H1 (cell line): ENCODE measurements around the gene GLG1. TPM values are rescaled to one million over a fixed set of nuclear protein-coding genes. Genes with fewer than 3 reads are reported as not detected.
"Not testable (repeated sequence)": the region's sequence is repeated elsewhere in the genome, so short reads cannot be mapped to it uniquely, and the experiment has no call there.

ENCODE experiments used
- CTCF ChIA-PET: fragments of 300-600 bp; sonication (Branson Sonifier 250); formaldehyde crosslinking; loops from one replicate; lab custom pipeline; 2021; ENCODE audit not compliant: partially characterized antibody; lab: Charles Lee
- POLR2A ChIA-PET: fragments of 300-600 bp; sonication (Branson Sonifier 250); formaldehyde crosslinking; loops from one replicate; lab custom pipeline; 2021; ENCODE audit warnings: inconsistent platforms; ENCODE audit not compliant: partially characterized antibody; lab: Charles Lee
- DNase-seq, 2 experiments: peaks; one replicate each; pipeline versions ENCODE4 v3.0.0 to v3.0.0-alpha.2; 2010 to 2022; ENCODE audit warnings: low spot score in 2 of 2, low read depth in 1 of 2, mixed read lengths in 1 of 2
- FAIRE-seq: peaks from 2 replicates; lab custom pipeline; 2011; peaks lifted over from hg19 to GRCh38; lab: Jason Lieb, UNC
- H2AFZ ChIP-seq: 2 replicates; pipeline ENCODE4 v1.8.1; 2012; ENCODE audit warnings: low read length, inconsistent platforms
- H2AK5ac ChIP-seq: 2 replicates; pipeline ENCODE4 v1.6.1; 2013; ENCODE audit warnings: low read depth, low read length
- H2BK120ac ChIP-seq: replicated peaks from 2 replicates; pipeline ENCODE3; 2013; ENCODE audit warnings: low read depth, low read length, inconsistent platforms
- H2BK12ac ChIP-seq: 2 replicates; pipeline ENCODE4 v1.6.1; 2013; ENCODE audit warnings: low read depth, low read length
- H2BK15ac ChIP-seq: 2 replicates; pipeline ENCODE4 v1.6.1; 2013; ENCODE audit warnings: low read length
- H2BK20ac ChIP-seq: 2 replicates; pipeline ENCODE4 v1.6.1; 2013; ENCODE audit warnings: low read length
- H2BK5ac ChIP-seq: 2 replicates; pipeline ENCODE4 v1.6.1; 2013; ENCODE audit warnings: low read depth, low read length
- H3K14ac ChIP-seq: 2 replicates; pipeline ENCODE4 v1.6.1; 2013; ENCODE audit warnings: inconsistent platforms; ENCODE audit not compliant: insufficient read length
- H3K18ac ChIP-seq: 2 replicates; pipeline ENCODE4 v1.6.1; 2013; ENCODE audit warnings: low read length; ENCODE audit errors: extremely low read depth
- H3K23ac ChIP-seq: 2 replicates; pipeline ENCODE4 v1.6.1; 2013; ENCODE audit warnings: inconsistent platforms; ENCODE audit not compliant: insufficient read length
- H3K23me2 ChIP-seq: 2 replicates; pipeline ENCODE4 v1.6.1; 2013; ENCODE audit warnings: low read depth, low read length
- H3K27ac ChIP-seq: 2 replicates; pipeline ENCODE4 v1.6.1; 2011; ENCODE audit warnings: low read depth, low read length, inconsistent platforms
- H3K27me3 ChIP-seq, 4 experiments: replicated peaks in 1 of 4; 1 replicate in 1 of 4; 2 replicates in 3 of 4; pipeline versions ENCODE4 v1.6.1 to v1.8.1; 2011 to 2013; ENCODE audit warnings: low read length in 3 of 4, mild to moderate bottlenecking in 3 of 4, inconsistent platforms in 2 of 4, mixed read lengths in 2 of 4, moderate library complexity in 1 of 4; ENCODE audit not compliant: control insufficient read depth in 3 of 4, insufficient read depth in 3 of 4; ENCODE audit errors: extremely low read depth in 1 of 4
- H3K36me3 ChIP-seq, 4 experiments: 2 replicates each; pipeline versions ENCODE4 v1.6.1 to v1.8.1; 2011 to 2013; ENCODE audit warnings: mild to moderate bottlenecking in 4 of 4, low read length in 3 of 4, moderate library complexity in 2 of 4, control low read depth in 1 of 4, inconsistent platforms in 1 of 4; ENCODE audit not compliant: insufficient read depth in 4 of 4, control insufficient read depth in 2 of 4
- H3K4ac ChIP-seq: replicated peaks from 2 replicates; pipeline ENCODE3; 2013; ENCODE audit warnings: low read length, low read depth, mixed read lengths, inconsistent platforms; ENCODE audit not compliant: insufficient read length
- H3K4me1 ChIP-seq, 4 experiments: replicated peaks in 1 of 4; 1 replicate in 1 of 4; 2 replicates in 3 of 4; pipeline versions ENCODE4 v1.6.1 to v1.8.1; 2011 to 2013; ENCODE audit warnings: low read length in 3 of 4, inconsistent platforms in 2 of 4, mixed read lengths in 1 of 4; ENCODE audit not compliant: insufficient read depth in 4 of 4, control insufficient read depth in 3 of 4
- H3K4me2 ChIP-seq, 2 experiments: 2 replicates each; pipeline versions ENCODE4 v1.6.1 to v1.8.1; 2011 to 2013; ENCODE audit warnings: low read depth in 2 of 2, low read length in 2 of 2, control low read depth in 1 of 2, inconsistent platforms in 1 of 2, mild to moderate bottlenecking in 1 of 2; ENCODE audit not compliant: insufficient read depth in 1 of 2
- H3K4me3 ChIP-seq, 4 experiments: fragments of 200-600, 300-600 bp in 1 of 4; sonication (generic), shearing (Covaris generic), sonication (Bioruptor Twin) in 1 of 4; 2 replicates each; pipeline versions ENCODE4 v1.5.1 to v1.8.1; 2011 to 2016; ENCODE audit warnings: low read length in 4 of 4, low read depth in 3 of 4, control low read depth in 2 of 4, inconsistent platforms in 2 of 4, mild to moderate bottlenecking in 2 of 4, mixed read lengths in 1 of 4, moderate library complexity in 1 of 4; ENCODE audit not compliant: insufficient read depth in 2 of 4; ENCODE audit errors: extremely low read depth in 1 of 4
- H3K56ac ChIP-seq: replicated peaks from 2 replicates; pipeline ENCODE3; 2013; ENCODE audit warnings: low read depth, mild to moderate bottlenecking, mixed read lengths, low read length, inconsistent platforms; ENCODE audit not compliant: insufficient read length
- H3K79me1 ChIP-seq: 2 replicates; pipeline ENCODE4 v1.6.1; 2013; ENCODE audit warnings: low read depth, low read length, control low read depth
- H3K79me2 ChIP-seq, 2 experiments: 2 replicates each; pipeline versions ENCODE4 v1.6.1 to v1.8.1; 2012 to 2013; ENCODE audit warnings: low read length in 2 of 2, mild to moderate bottlenecking in 2 of 2, inconsistent platforms in 1 of 2; ENCODE audit not compliant: insufficient read depth in 2 of 2, control insufficient read depth in 1 of 2
- H3K9ac ChIP-seq, 4 experiments: replicated peaks in 1 of 4; 1 replicate in 1 of 4; 2 replicates in 3 of 4; pipeline versions ENCODE4 v1.6.1 to v1.8.1; 2011 to 2013; ENCODE audit warnings: low read depth in 3 of 4, low read length in 3 of 4, control low read depth in 2 of 4, mild to moderate bottlenecking in 2 of 4, moderate library complexity in 2 of 4, inconsistent platforms in 1 of 4; ENCODE audit errors: extremely low read depth in 1 of 4
- H3K9me3 ChIP-seq, 2 experiments: 2 replicates each; pipeline versions ENCODE4 v1.6.1 to v1.8.1; 2012 to 2013; ENCODE audit warnings: mild to moderate bottlenecking in 2 of 2, moderate library complexity in 2 of 2, control low read depth in 1 of 2, inconsistent platforms in 1 of 2, low read depth in 1 of 2, low read length in 1 of 2, mixed read lengths in 1 of 2; ENCODE audit not compliant: insufficient read depth in 2 of 2
- H4K20me1 ChIP-seq, 2 experiments: replicated peaks in 1 of 2; 2 replicates each; pipeline versions ENCODE3 to v1.8.1; 2011 to 2013; ENCODE audit warnings: inconsistent platforms in 2 of 2, low read length in 2 of 2, mild to moderate bottlenecking in 1 of 2; ENCODE audit not compliant: insufficient read depth in 2 of 2, control insufficient read depth in 1 of 2
- H4K5ac ChIP-seq: 2 replicates; pipeline ENCODE4 v1.6.1; 2013; ENCODE audit warnings: low read length, low read depth, mixed read lengths, inconsistent platforms; ENCODE audit not compliant: insufficient read length
- H4K8ac ChIP-seq: 2 replicates; pipeline ENCODE4 v1.8.0; 2013; ENCODE audit warnings: mild to moderate bottlenecking, moderate library complexity, low read length, inconsistent platforms; ENCODE audit not compliant: insufficient read depth; ENCODE audit errors: extremely low read depth
- H4K91ac ChIP-seq: replicated peaks from 2 replicates; pipeline ENCODE3; 2013; ENCODE audit warnings: low read length, mixed read lengths, inconsistent platforms; ENCODE audit not compliant: insufficient read length
- WGBS, 2 experiments: shearing (Covaris generic) in 1 of 2; methylation state at CpG; one replicate each; pipeline versions ENCODE4 v1.1.6 to v1.1.7; 2013 to 2015; ENCODE audit warnings: low lambda C conversion rate in 2 of 2, mixed read lengths in 2 of 2, inconsistent platforms in 1 of 2, low coverage in 1 of 2, missing lambda C conversion rate in 1 of 2; ENCODE audit not compliant: insufficient replicate concordance in 2 of 2, insufficient coverage in 1 of 2, insufficient read length in 1 of 2; ENCODE audit errors: extremely low coverage in 1 of 2, missing lambda C conversion rate in 1 of 2; 5-methylcytosine and 5-hydroxymethylcytosine counted together
- polyA plus RNA-seq, 7 experiments: library from polyadenylated mRNA; depleted of rRNA in 3 of 7; stranded (reverse) in 5 of 7; unstranded in 2 of 7; fragments of >200 nt in 5 of 7; fragments of 200-250 nt in 2 of 7; gene quantifications; 1 replicate in 5 of 7; 2 replicates in 1 of 7; 4 replicates in 1 of 7; pipeline versions ENCODE4 v1.2.1 to v1.2.3, GENCODE V29; 2011 to 2013; ENCODE audit warnings: missing spikeins in 2 of 7, mixed read lengths in 2 of 7
- small RNA-seq: library from polyadenylated mRNA; stranded (forward); fragments of <200 nt; extraction: miRNeasy Mini kit (QIAGEN cat#:217004); gene quantifications from one replicate; pipeline ENCODE3, GENCODE V24; 2013; ENCODE audit not compliant: insufficient read depth
- total RNA-seq: library from RNA; stranded (reverse); fragmentation: NEBNext Ultra II Directional; extraction: Animal tissue kit (Norgen Biotek cat#: 25700); gene quantifications from 2 replicates; pipeline ENCODE4 v1.2.1, GENCODE V29; 2021

The GLG1 gene
- total and polyA plus RNA-seq, 2 of the 8 experiments (the other 6 are each of a cell fraction or from before 2014, with no cell fraction given) = 53.4 to 139 TPM

- H4K8ac ChIP-seq, H3K18ac ChIP-seq, FAIRE-seq, H2BK120ac ChIP-seq, H3K9me3 ChIP-seq, H3K23ac ChIP-seq, H2AK5ac ChIP-seq, H2BK12ac ChIP-seq, H4K5ac ChIP-seq, H3K4ac ChIP-seq, H3K4me3 ChIP-seq, H2BK20ac ChIP-seq, H4K20me1 ChIP-seq, H3K9ac ChIP-seq, H2BK15ac ChIP-seq, H2BK5ac ChIP-seq, H3K27ac ChIP-seq, H3K79me2 ChIP-seq, H3K56ac ChIP-seq, H3K4me1 ChIP-seq, H3K23me2 ChIP-seq, H3K36me3 ChIP-seq, H3K4me2 ChIP-seq, H3K79me1 ChIP-seq, DNase-seq, POLR2A ChIA-PET, H4K91ac ChIP-seq, H3K14ac ChIP-seq, H3K27me3 ChIP-seq, H2AFZ ChIP-seq, CTCF ChIA-PET: not testable (repeated sequence)
- 86% methylated on average over 10 of the region's 15 CpGs; no CpG with 5 or more reads in 1 of the 2 experiments for WGBS, 2 experiments
Measured at GRCh38 chr16:74398212-74398895, 208.6 kb downstream of the GLG1 start.

Small RNA genes within 50 kb of the gene (small RNA-seq; reads per million reads assigned to genes)
- not detected for gene RF00019
- gene RNU6-237P = not detected

Other genes with a start within 250 kb of the GLG1 start
- 0.71 and 0.82 TPM in 2 replicates for gene NPIPB15, start 230.8 kb downstream of the GLG1 start, total RNA-seq
- gene NPIPB15, start 230.8 kb downstream of the GLG1 start, polyA plus RNA-seq (2011; rRNA removed) = 0.71 and 0.80 TPM in 2 replicates
- 0.59 TPM in 1 of 2 replicates, not detected in the other for gene CLEC18B, start 185.6 kb downstream of the GLG1 start, total RNA-seq
- 0.11 and 0.24 TPM in 2 replicates for gene CLEC18B, start 185.6 kb downstream of the GLG1 start, polyA plus RNA-seq (2011; rRNA removed)
- 114 and 123 TPM in 2 replicates for gene RFWD3, start 59.8 kb upstream of the GLG1 start, total RNA-seq
- gene RFWD3, start 59.8 kb upstream of the GLG1 start, polyA plus RNA-seq (2011; rRNA removed) = 56.9 and 67.1 TPM in 2 replicates
- gene MLKL, start 93.7 kb upstream of the GLG1 start, total RNA-seq = 1.6 and 2.3 TPM in 2 replicates
- 1.5 and 2.1 TPM in 2 replicates for gene MLKL, start 93.7 kb upstream of the GLG1 start, polyA plus RNA-seq (2011; rRNA removed)
- 1.6 and 2.1 TPM in 2 replicates for gene FA2H, start 167.7 kb upstream of the GLG1 start, total RNA-seq
- 2.5 and 3.0 TPM in 2 replicates for gene FA2H, start 167.7 kb upstream of the GLG1 start, polyA plus RNA-seq (2011; rRNA removed)